ENCODE results near the gene GSTA1.
"Not testable (repeated sequence)": the region's sequence is repeated elsewhere in the genome, so short reads cannot be mapped to it uniquely, and the experiment has no call there.

Gene GSTA1

GRCh38 chr6:52801188-52801841, 2.3 kb downstream of the GSTA1 start:
- no peak overlapping the region for H4K8ac ChIP-seq (ENCODE audit: low read depth, low read length)
- H3K4ac ChIP-seq (ENCODE audit: low read depth, low read length): no peak overlapping the region
- DNase-seq: no peak
- no peak overlapping the region for H2AK5ac ChIP-seq (ENCODE audit: low read length)
- no peak overlapping the region for H4K5ac ChIP-seq (ENCODE audit: low read length)
- H2BK15ac ChIP-seq (replicated peaks; ENCODE audit: low read depth): no peak overlapping the region
- no peaks in the 10 kb centered on the region for H3K4me1 ChIP-seq (ENCODE audit: control insufficient read depth, low read depth, low read length)
- no peaks in the 10 kb centered on the region for H3K36me3 ChIP-seq (ENCODE audit: control insufficient read depth, insufficient read depth, low read length)
- no peak overlapping the region for H3K23ac ChIP-seq (ENCODE audit: low read length)
- H3K27ac ChIP-seq (ENCODE audit: low read depth, low read length): no peak overlapping the region
- H3K9ac ChIP-seq (ENCODE audit: low read length): no peak overlapping the region
- H2BK120ac ChIP-seq (ENCODE audit: low read depth, low read length): no peak overlapping the region
- no peak overlapping the region for H3K4me2 ChIP-seq (ENCODE audit: low read length)
- H2BK5ac ChIP-seq (ENCODE audit: low read length): no peak overlapping the region
- H3K4me3 ChIP-seq (ENCODE audit: low read length): no peak overlapping the region
- WGBS (ENCODE audit: extremely low coverage, insufficient coverage, low lambda C conversion rate): no CpG with 5 or more reads among the region's 2 CpGs
- no peaks in the 10 kb centered on the region for H3K79me2 ChIP-seq (ENCODE audit: control insufficient read depth, insufficient read depth, low read length)
- no peaks in the 10 kb centered on the region for H3K79me1 ChIP-seq (ENCODE audit: low read length)
- no peaks in the 10 kb centered on the region for H3K27me3 ChIP-seq (ENCODE audit: insufficient read depth, low read length, poor library complexity)
- H3K18ac ChIP-seq (ENCODE audit: low read length): no peak overlapping the region
- H3K56ac ChIP-seq (ENCODE audit: low read length): no peak overlapping the region

GRCh38 chr6:52799272-52799671, 4.3 kb downstream of the GSTA1 start:
- H3K4ac ChIP-seq (ENCODE audit: low read depth, low read length); H3K27ac ChIP-seq (ENCODE audit: low read depth, low read length); DNase-seq; H3K4me1 ChIP-seq (ENCODE audit: control insufficient read depth, low read depth, low read length); H3K56ac ChIP-seq (ENCODE audit: low read length); H2AK5ac ChIP-seq (ENCODE audit: low read length); H3K4me2 ChIP-seq (ENCODE audit: low read length); H3K4me3 ChIP-seq (ENCODE audit: low read length); H3K23ac ChIP-seq (ENCODE audit: low read length); H3K27me3 ChIP-seq (ENCODE audit: insufficient read depth, low read length, poor library complexity); H3K9ac ChIP-seq (ENCODE audit: low read length); H2BK15ac ChIP-seq (replicated peaks; ENCODE audit: low read depth); H4K5ac ChIP-seq (ENCODE audit: low read length); H3K79me1 ChIP-seq (ENCODE audit: low read length); H4K8ac ChIP-seq (ENCODE audit: low read depth, low read length); H3K79me2 ChIP-seq (ENCODE audit: control insufficient read depth, insufficient read depth, low read length); H2BK120ac ChIP-seq (ENCODE audit: low read depth, low read length); H2BK5ac ChIP-seq (ENCODE audit: low read length); H3K36me3 ChIP-seq (ENCODE audit: control insufficient read depth, insufficient read depth, low read length); H3K18ac ChIP-seq (ENCODE audit: low read length): not testable (repeated sequence)
- no CpG with 5 or more reads among the region's 1 CpG for WGBS (ENCODE audit: extremely low coverage, insufficient coverage, low lambda C conversion rate)

- not testable (repeated sequence) for H2BK120ac ChIP-seq (ENCODE audit: low read depth, low read length); H3K4me3 ChIP-seq (ENCODE audit: low read length); H3K18ac ChIP-seq (ENCODE audit: low read length); H3K4ac ChIP-seq (ENCODE audit: low read depth, low read length); H3K36me3 ChIP-seq (ENCODE audit: control insufficient read depth, insufficient read depth, low read length); H3K79me1 ChIP-seq (ENCODE audit: low read length); H2BK5ac ChIP-seq (ENCODE audit: low read length); H3K9ac ChIP-seq (ENCODE audit: low read length); H4K8ac ChIP-seq (ENCODE audit: low read depth, low read length); H4K5ac ChIP-seq (ENCODE audit: low read length); H3K4me2 ChIP-seq (ENCODE audit: low read length); H3K27ac ChIP-seq (ENCODE audit: low read depth, low read length); H3K56ac ChIP-seq (ENCODE audit: low read length); H3K4me1 ChIP-seq (ENCODE audit: control insufficient read depth, low read depth, low read length); H2BK15ac ChIP-seq (replicated peaks; ENCODE audit: low read depth); H3K79me2 ChIP-seq (ENCODE audit: control insufficient read depth, insufficient read depth, low read length); H2AK5ac ChIP-seq (ENCODE audit: low read length); H3K23ac ChIP-seq (ENCODE audit: low read length); DNase-seq; H3K27me3 ChIP-seq (ENCODE audit: insufficient read depth, low read length, poor library complexity)
- no CpG with 5 or more reads among the region's 2 CpGs for WGBS (ENCODE audit: extremely low coverage, insufficient coverage, low lambda C conversion rate)
Measured at GRCh38 chr6:52794366-52794765, 9.2 kb downstream of the GSTA1 start.

GRCh38 chr6:52790861-52791260, 12.8 kb downstream of the GSTA1 start:
- Histone ChIP-seq H3K27ac (ENCODE audit: low read depth, low read length) (no peak overlapping the region), H3K4me2 (ENCODE audit: low read length) (no peak overlapping the region), H3K4me1 (ENCODE audit: control insufficient read depth, low read depth, low read length) (peaks cover 2% of the 10 kb centered on the region), H3K9ac (ENCODE audit: low read length) (no peak overlapping the region), H3K27me3 (ENCODE audit: insufficient read depth, low read length, poor library complexity) (no peaks in the 10 kb centered on the region), H3K79me2 (ENCODE audit: control insufficient read depth, insufficient read depth, low read length) (no peaks in the 10 kb centered on the region), H2BK120ac (ENCODE audit: low read depth, low read length) (no peak overlapping the region), H2AK5ac (ENCODE audit: low read length) (no peak overlapping the region), H3K36me3 (ENCODE audit: control insufficient read depth, insufficient read depth, low read length) (no peaks in the 10 kb centered on the region), H2BK5ac (ENCODE audit: low read length) (no peak overlapping the region), H2BK15ac (replicated peaks; ENCODE audit: low read depth) (no peak overlapping the region), H3K18ac (ENCODE audit: low read length) (no peak overlapping the region), H4K8ac (ENCODE audit: low read depth, low read length) (no peak overlapping the region), H3K4me3 (ENCODE audit: low read length) (no peak overlapping the region), H3K56ac (ENCODE audit: low read length) (no peak overlapping the region), H4K5ac (ENCODE audit: low read length) (no peak overlapping the region), H3K79me1 (ENCODE audit: low read length) (no peaks in the 10 kb centered on the region), H3K4ac (ENCODE audit: low read depth, low read length) (no peak overlapping the region), H3K23ac (ENCODE audit: low read length) (no peak overlapping the region)
- no CpG with 5 or more reads among the region's 1 CpG for WGBS (ENCODE audit: extremely low coverage, insufficient coverage, low lambda C conversion rate)
- peak; percentile 15 for DNase-seq

- H3K79me1 ChIP-seq (ENCODE audit: low read length); H3K9ac ChIP-seq (ENCODE audit: low read length); H4K5ac ChIP-seq (ENCODE audit: low read length); H3K4me2 ChIP-seq (ENCODE audit: low read length); H2BK120ac ChIP-seq (ENCODE audit: low read depth, low read length); H3K4ac ChIP-seq (ENCODE audit: low read depth, low read length); H2AK5ac ChIP-seq (ENCODE audit: low read length); H3K4me3 ChIP-seq (ENCODE audit: low read length); H2BK5ac ChIP-seq (ENCODE audit: low read length); H3K79me2 ChIP-seq (ENCODE audit: control insufficient read depth, insufficient read depth, low read length); H3K56ac ChIP-seq (ENCODE audit: low read length); H3K4me1 ChIP-seq (ENCODE audit: control insufficient read depth, low read depth, low read length); H3K27me3 ChIP-seq (ENCODE audit: insufficient read depth, low read length, poor library complexity); H3K36me3 ChIP-seq (ENCODE audit: control insufficient read depth, insufficient read depth, low read length); H3K27ac ChIP-seq (ENCODE audit: low read depth, low read length); H3K18ac ChIP-seq (ENCODE audit: low read length); H3K23ac ChIP-seq (ENCODE audit: low read length); H4K8ac ChIP-seq (ENCODE audit: low read depth, low read length); H2BK15ac ChIP-seq (replicated peaks; ENCODE audit: low read depth): not testable (repeated sequence)
- peak; percentile 69 for DNase-seq
- WGBS (ENCODE audit: extremely low coverage, insufficient coverage, low lambda C conversion rate): no CpG with 5 or more reads among the region's 1 CpG
Measured at GRCh38 chr6:52789658-52790057, 14.0 kb downstream of the GSTA1 start.

GRCh38 chr6:52788478-52788877, 15.1 kb downstream of the GSTA1 start:
- DNase-seq: no peak
- Histone ChIP-seq H3K79me2 (ENCODE audit: control insufficient read depth, insufficient read depth, low read length) (no peaks in the 10 kb centered on the region), H3K23ac (ENCODE audit: low read length) (no peak overlapping the region), H4K5ac (ENCODE audit: low read length) (no peak overlapping the region), H3K4me3 (ENCODE audit: low read length) (no peak overlapping the region), H3K4me1 (ENCODE audit: control insufficient read depth, low read depth, low read length) (peaks cover 2% of the 10 kb centered on the region), H3K56ac (ENCODE audit: low read length) (no peak overlapping the region), H3K4me2 (ENCODE audit: low read length) (no peak overlapping the region), H2BK120ac (ENCODE audit: low read depth, low read length) (no peak overlapping the region), H3K27ac (ENCODE audit: low read depth, low read length) (no peak overlapping the region), H3K27me3 (ENCODE audit: insufficient read depth, low read length, poor library complexity) (no peaks in the 10 kb centered on the region), H2BK15ac (replicated peaks; ENCODE audit: low read depth) (peak overlapping the region; percentile 25), H3K79me1 (ENCODE audit: low read length) (no peaks in the 10 kb centered on the region), H4K8ac (ENCODE audit: low read depth, low read length) (no peak overlapping the region), H3K9ac (ENCODE audit: low read length) (no peak overlapping the region), H2AK5ac (ENCODE audit: low read length) (no peak overlapping the region), H2BK5ac (ENCODE audit: low read length) (no peak overlapping the region), H3K18ac (ENCODE audit: low read length) (no peak overlapping the region), H3K4ac (ENCODE audit: low read depth, low read length) (no peak overlapping the region), H3K36me3 (ENCODE audit: control insufficient read depth, insufficient read depth, low read length) (no peaks in the 10 kb centered on the region)
- WGBS (ENCODE audit: extremely low coverage, insufficient coverage, low lambda C conversion rate): no CpG with 5 or more reads among the region's 3 CpGs
